Astrocyte of the hippocampus (primary cell): ENCODE measurements around the gene CHERP.
"Not testable (repeated sequence)": the region's sequence is repeated elsewhere in the genome, so short reads cannot be mapped to it uniquely, and the experiment has no call there.

ENCODE experiments used
- DNase-seq: peaks from one replicate; pipeline ENCODE4 v3.0.0; 2011; ENCODE audit warnings: low read depth, low spot score

The CHERP gene

GRCh38 chr19:16543734-16544133 is 1.5 kb upstream of the CHERP start:
- not testable (repeated sequence) for DNase-seq

- DNase-seq: no peak
Observed at GRCh38 chr19:16542910-16543472, 754 bp upstream of the CHERP start.

- no peak for DNase-seq
Observed at GRCh38 chr19:16541526-16542044, 652 bp downstream of the CHERP start.

- DNase-seq: no peak
Observed at GRCh38 chr19:16540948-16541347, 1.3 kb downstream of the CHERP start.

- no peak for DNase-seq
Observed at GRCh38 chr19:16537111-16537510, 5.1 kb downstream of the CHERP start.

GRCh38 chr19:16536130-16536529 is 6.1 kb downstream of the CHERP start:
- no peak for DNase-seq

- no peak for DNase-seq
Observed at GRCh38 chr19:16535381-16535780, 6.9 kb downstream of the CHERP start.

GRCh38 chr19:16532440-16533234 is 9.6 kb downstream of the CHERP start:
- DNase-seq: no peak

GRCh38 chr19:16531380-16531669 is 10.9 kb downstream of the CHERP start:
- no peak for DNase-seq

- DNase-seq: no peak
Observed at GRCh38 chr19:16530540-16531379, 11.5 kb downstream of the CHERP start.

- DNase-seq: no peak
Observed at GRCh38 chr19:16529466-16530144, 12.6 kb downstream of the CHERP start.

GRCh38 chr19:16527971-16528521 is 14.2 kb downstream of the CHERP start:
- DNase-seq: peak; percentile 30

GRCh38 chr19:16527334-16527935 is 14.8 kb downstream of the CHERP start:
- no peak for DNase-seq

GRCh38 chr19:16525751-16526481 is 16.3 kb downstream of the CHERP start:
- no peak for DNase-seq

- DNase-seq: no peak
Observed at GRCh38 chr19:16524991-16525734, 17.1 kb downstream of the CHERP start.

GRCh38 chr19:16522559-16523377 is 19.5 kb downstream of the CHERP start:
- no peak for DNase-seq

- no peak for DNase-seq
Observed at GRCh38 chr19:16521715-16522289, 20.4 kb downstream of the CHERP start.

- DNase-seq: no peak
Observed at GRCh38 chr19:16520986-16521624, 21.1 kb downstream of the CHERP start.
